Peyer's patch (tissue), 4 donors: ENCODE measurements around the gene GABRG3.

ENCODE experiments used
- POLR2A ChIP-seq, 2 donors: fragments of 450-650 bp; IDR thresholded peaks; one replicate each; pipeline ENCODE4 v1.5.1; 2017; ENCODE audit warnings: antibody characterized with exemption in 2 of 2, mild to moderate bottlenecking in 2 of 2, moderate library complexity in 2 of 2
- TF ChIP-seq, protein P1 (sequence below), 6 experiments: fragments of 450-650 bp in 4 of 6; fragments of 200-600 bp in 2 of 6; sonication (generic) in 1 of 6; IDR thresholded peaks; one replicate each; pipeline ENCODE4 v1.5.1; 2017 to 2019; ENCODE audit warnings: antibody characterized with exemption in 6 of 6, mild to moderate bottlenecking in 3 of 6, moderate library complexity in 1 of 6

DNA sequence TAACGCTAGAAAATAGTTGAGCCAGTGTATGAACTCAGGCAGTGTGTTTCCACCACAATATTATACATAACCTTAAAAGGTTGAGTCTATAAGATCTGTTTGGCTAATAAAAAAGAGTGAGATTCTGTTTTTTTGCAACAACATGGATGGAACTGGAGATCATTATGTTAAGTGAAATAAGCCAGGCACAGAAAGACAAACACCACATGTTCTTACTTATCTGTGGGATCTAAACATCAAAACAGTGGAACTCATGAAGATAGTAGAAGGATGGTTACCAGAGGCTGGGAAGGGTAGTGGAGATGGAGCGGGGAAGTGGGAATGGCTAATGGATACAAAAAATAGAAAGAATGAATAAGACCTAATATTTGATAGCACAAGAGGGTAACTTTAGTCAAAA is 150.7 kb downstream of the GABRG3 start:
- TF ChIP-seq POLR2A (IDR thresholded peaks at IDR 0.05): no peak
- TF ChIP-seq, protein P1, sequence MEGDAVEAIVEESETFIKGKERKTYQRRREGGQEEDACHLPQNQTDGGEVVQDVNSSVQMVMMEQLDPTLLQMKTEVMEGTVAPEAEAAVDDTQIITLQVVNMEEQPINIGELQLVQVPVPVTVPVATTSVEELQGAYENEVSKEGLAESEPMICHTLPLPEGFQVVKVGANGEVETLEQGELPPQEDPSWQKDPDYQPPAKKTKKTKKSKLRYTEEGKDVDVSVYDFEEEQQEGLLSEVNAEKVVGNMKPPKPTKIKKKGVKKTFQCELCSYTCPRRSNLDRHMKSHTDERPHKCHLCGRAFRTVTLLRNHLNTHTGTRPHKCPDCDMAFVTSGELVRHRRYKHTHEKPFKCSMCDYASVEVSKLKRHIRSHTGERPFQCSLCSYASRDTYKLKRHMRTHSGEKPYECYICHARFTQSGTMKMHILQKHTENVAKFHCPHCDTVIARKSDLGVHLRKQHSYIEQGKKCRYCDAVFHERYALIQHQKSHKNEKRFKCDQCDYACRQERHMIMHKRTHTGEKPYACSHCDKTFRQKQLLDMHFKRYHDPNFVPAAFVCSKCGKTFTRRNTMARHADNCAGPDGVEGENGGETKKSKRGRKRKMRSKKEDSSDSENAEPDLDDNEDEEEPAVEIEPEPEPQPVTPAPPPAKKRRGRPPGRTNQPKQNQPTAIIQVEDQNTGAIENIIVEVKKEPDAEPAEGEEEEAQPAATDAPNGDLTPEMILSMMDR (IDR thresholded peaks at IDR 0.05): no peak
